Measurements from ENCODE around the gene PLCB1.

- TF ChIP-seq POLR2AphosphoS5 (IDR thresholded peaks at IDR 0.05) (no peak), CTCF (IDR thresholded peaks at IDR 0.05) (no peak), POLR2A (IDR thresholded peaks at IDR 0.05; ENCODE audit: low read depth) (no peak), EP300 (IDR thresholded peaks at IDR 0.05) (no peak)
Observed at GRCh38 chr20:8675896-8676295, 543.8 kb downstream of the PLCB1 start.

All from esophagus muscularis mucosa (tissue), 4 donors.